Measurements from ENCODE around the gene TXNDC2.

Gene TXNDC2

GRCh38 chr18:9845256-9845655, 40.5 kb upstream of the TXNDC2 start (continued):
- TF ChIP-seq, protein P1, sequence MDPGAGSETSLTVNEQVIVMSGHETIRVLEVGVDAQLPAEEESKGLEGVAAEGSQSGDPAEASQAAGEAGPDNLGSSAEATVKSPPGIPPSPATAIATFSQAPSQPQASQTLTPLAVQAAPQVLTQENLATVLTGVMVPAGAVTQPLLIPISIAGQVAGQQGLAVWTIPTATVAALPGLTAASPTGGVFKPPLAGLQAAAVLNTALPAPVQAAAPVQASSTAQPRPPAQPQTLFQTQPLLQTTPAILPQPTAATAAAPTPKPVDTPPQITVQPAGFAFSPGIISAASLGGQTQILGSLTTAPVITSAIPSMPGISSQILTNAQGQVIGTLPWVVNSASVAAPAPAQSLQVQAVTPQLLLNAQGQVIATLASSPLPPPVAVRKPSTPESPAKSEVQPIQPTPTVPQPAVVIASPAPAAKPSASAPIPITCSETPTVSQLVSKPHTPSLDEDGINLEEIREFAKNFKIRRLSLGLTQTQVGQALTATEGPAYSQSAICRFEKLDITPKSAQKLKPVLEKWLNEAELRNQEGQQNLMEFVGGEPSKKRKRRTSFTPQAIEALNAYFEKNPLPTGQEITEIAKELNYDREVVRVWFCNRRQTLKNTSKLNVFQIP (CRISPR knock-in tag; IDR thresholded peaks at IDR 0.05; ENCODE audit: borderline replicate concordance, low read depth): no peak

DNA sequence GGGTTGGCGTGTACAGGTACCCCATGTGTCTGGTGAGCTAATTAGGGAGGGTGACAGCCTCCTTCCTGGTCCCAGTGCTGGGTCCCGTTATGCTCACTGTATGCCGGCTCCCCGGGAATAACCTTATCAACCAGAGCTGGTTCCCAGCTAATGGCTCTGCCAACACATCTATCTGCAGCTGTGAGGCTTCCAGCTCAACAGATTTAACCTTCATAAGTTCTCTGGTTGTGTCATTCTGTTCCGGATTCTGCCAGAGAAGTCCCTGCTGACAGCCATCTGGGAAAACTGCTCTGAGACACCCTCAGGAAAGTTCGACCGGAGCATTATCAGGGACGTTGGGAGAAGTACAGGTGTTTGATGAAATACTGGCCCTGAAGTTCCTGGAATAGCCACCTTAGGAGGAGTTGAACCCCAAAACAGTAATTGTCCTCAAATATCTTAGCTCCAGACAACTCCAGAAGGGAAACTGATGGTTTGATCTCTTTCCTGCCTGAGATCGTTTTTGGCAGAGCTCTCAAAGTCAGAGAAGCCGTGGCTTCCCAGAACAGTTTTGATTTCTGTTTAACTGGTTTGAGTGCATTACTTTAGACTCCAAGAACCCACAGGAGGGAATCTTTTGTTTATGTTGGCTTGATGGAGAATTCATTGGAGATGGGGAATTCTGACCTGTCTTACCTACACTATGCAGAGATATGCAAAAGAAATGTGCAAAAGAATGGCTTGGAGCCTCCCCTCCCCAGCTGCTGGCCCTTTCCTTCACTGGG, 39.4 kb upstream of the TXNDC2 start:
- no peak for ATAC-seq
- TF ChIP-seq CSDC2 (CRISPR knock-in tag; IDR thresholded peaks at IDR 0.05): no peak
- no peak for TF ChIP-seq ESRRG (CRISPR knock-in tag; IDR thresholded peaks at IDR 0.05)
- no peak for TF ChIP-seq ZNF565 (CRISPR knock-in tag; conservative IDR thresholded peaks at IDR 0.05; ENCODE audit: low read depth)
- no peak for TF ChIP-seq SNAI2 (CRISPR knock-in tag; IDR thresholded peaks at IDR 0.05)
- TF ChIP-seq ISL1 (CRISPR knock-in tag; IDR thresholded peaks at IDR 0.05): 0 out of 2 replicates have a peak, but pooled peaks have one; percentile 8

GRCh38 chr18:9848170-9848879, 37.4 kb upstream of the TXNDC2 start:
- no peak for ATAC-seq
- no peak for TF ChIP-seq BACH2 (CRISPR knock-in tag; IDR thresholded peaks at IDR 0.05; ENCODE audit: borderline replicate concordance)
- TF ChIP-seq ZNF70 (CRISPR knock-in tag; IDR thresholded peaks at IDR 0.05): no peak
- no peak for TF ChIP-seq ZNF565 (CRISPR knock-in tag; conservative IDR thresholded peaks at IDR 0.05; ENCODE audit: low read depth)
- TF ChIP-seq SNAI2 (CRISPR knock-in tag; IDR thresholded peaks at IDR 0.05): no peak
- no peak for TF ChIP-seq ZFP30 (CRISPR knock-in tag; IDR thresholded peaks at IDR 0.05)
- no peak for TF ChIP-seq ZC3H10 (CRISPR knock-in tag; IDR thresholded peaks at IDR 0.05)
- TF ChIP-seq, protein P1 (CRISPR knock-in tag; IDR thresholded peaks at IDR 0.05; ENCODE audit: borderline replicate concordance, low read depth): no peak
- no peak for TF ChIP-seq PPARA (CRISPR knock-in tag; IDR thresholded peaks at IDR 0.05; ENCODE audit: borderline replicate concordance)
- TF ChIP-seq TOX (CRISPR knock-in tag; IDR thresholded peaks at IDR 0.05; ENCODE audit: borderline replicate concordance): no peak
- no peak for TF ChIP-seq ESRRG (CRISPR knock-in tag; IDR thresholded peaks at IDR 0.05)
- TF ChIP-seq ZNF8 (CRISPR knock-in tag; IDR thresholded peaks at IDR 0.05): no peak
- TF ChIP-seq TSHZ2 (CRISPR knock-in tag; IDR thresholded peaks at IDR 0.05): no peak

DNA sequence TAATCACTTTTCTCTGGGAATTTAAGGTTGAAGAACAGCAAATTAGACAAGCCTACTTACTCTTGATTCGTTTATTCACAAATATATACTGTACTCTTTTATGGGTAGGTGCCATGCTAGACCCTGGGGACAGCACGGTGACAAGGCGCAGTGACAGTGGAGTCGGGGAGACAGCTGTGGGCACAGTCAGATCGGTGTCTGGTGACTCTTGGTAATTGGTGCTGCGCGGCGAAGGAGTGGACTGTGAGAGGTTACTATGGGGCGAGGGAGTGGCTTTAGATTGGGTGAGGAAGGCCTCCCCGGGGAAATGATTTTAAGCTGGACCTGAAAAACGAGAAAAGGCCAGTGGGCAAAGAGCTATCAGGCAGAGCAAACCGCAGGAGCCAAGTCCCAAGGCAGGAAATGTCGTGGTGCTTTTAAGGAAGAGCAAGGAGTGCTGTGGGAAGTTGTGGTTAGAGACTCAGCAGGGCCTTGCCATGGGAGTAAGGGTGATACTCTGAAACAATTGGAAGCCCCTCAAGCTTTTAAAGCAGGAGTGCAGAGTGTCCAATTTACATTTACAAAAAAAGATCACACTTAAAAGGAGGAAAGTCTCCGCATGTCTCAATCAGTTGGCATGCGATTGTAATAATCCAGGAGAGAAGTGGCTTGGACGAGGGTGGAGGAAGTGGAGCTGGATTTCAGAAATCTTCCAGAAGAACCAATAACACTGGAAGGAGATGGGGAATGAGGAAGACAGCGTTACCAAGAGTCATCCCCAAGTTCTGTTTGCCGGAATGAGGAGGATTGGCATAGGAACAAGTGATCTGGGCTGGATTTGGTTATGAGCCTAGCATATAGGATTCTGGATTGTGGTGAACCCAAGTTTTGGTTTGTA, 36.1 kb upstream of the TXNDC2 start:
- TF ChIP-seq ARNTL (CRISPR knock-in tag; IDR thresholded peaks at IDR 0.05; ENCODE audit: borderline replicate concordance, low read depth) (no peak), ZC3H10 (CRISPR knock-in tag; IDR thresholded peaks at IDR 0.05) (no peak), RARB (CRISPR knock-in tag; IDR thresholded peaks at IDR 0.05) (no peak), GLIS3 (CRISPR knock-in tag; IDR thresholded peaks at IDR 0.05) (no peak), ESRRG (CRISPR knock-in tag; IDR thresholded peaks at IDR 0.05) (no peak)
- TF ChIP-seq, protein P2, sequence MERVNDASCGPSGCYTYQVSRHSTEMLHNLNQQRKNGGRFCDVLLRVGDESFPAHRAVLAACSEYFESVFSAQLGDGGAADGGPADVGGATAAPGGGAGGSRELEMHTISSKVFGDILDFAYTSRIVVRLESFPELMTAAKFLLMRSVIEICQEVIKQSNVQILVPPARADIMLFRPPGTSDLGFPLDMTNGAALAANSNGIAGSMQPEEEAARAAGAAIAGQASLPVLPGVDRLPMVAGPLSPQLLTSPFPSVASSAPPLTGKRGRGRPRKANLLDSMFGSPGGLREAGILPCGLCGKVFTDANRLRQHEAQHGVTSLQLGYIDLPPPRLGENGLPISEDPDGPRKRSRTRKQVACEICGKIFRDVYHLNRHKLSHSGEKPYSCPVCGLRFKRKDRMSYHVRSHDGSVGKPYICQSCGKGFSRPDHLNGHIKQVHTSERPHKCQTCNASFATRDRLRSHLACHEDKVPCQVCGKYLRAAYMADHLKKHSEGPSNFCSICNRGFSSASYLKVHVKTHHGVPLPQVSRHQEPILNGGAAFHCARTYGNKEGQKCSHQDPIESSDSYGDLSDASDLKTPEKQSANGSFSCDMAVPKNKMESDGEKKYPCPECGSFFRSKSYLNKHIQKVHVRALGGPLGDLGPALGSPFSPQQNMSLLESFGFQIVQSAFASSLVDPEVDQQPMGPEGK (CRISPR knock-in tag; IDR thresholded peaks at IDR 0.05; ENCODE audit: borderline replicate concordance): no peak
- ATAC-seq: no peak

All from SK-N-SH treated with all-trans-retinoic acid at 6 μM for 48 hours (cell line).